Ishikawa (cell line): Measurements from ENCODE around the gene TAGLN2.

Source experiments
- EP300 ChIP-seq: IDR thresholded peaks from 2 replicates; pipeline ENCODE4 v1.6.1; 2012; ENCODE audit warnings: borderline replicate concordance
- RAD21 ChIP-seq: IDR thresholded peaks from 2 replicates; pipeline ENCODE4 v1.6.1; 2012; ENCODE audit warnings: low read depth
- YY1 ChIP-seq: IDR thresholded peaks from 2 replicates; pipeline ENCODE4 v1.6.1; 2012; ENCODE audit warnings: low read depth
- TF ChIP-seq, protein P1 (sequence below): IDR thresholded peaks from 2 replicates; pipeline ENCODE4 v1.6.1; 2012; ENCODE audit warnings: low read depth, mild to moderate bottlenecking

- TF ChIP-seq EP300 (no peak), RAD21 (no peak), YY1 (no peak)
- TF ChIP-seq, protein P1, sequence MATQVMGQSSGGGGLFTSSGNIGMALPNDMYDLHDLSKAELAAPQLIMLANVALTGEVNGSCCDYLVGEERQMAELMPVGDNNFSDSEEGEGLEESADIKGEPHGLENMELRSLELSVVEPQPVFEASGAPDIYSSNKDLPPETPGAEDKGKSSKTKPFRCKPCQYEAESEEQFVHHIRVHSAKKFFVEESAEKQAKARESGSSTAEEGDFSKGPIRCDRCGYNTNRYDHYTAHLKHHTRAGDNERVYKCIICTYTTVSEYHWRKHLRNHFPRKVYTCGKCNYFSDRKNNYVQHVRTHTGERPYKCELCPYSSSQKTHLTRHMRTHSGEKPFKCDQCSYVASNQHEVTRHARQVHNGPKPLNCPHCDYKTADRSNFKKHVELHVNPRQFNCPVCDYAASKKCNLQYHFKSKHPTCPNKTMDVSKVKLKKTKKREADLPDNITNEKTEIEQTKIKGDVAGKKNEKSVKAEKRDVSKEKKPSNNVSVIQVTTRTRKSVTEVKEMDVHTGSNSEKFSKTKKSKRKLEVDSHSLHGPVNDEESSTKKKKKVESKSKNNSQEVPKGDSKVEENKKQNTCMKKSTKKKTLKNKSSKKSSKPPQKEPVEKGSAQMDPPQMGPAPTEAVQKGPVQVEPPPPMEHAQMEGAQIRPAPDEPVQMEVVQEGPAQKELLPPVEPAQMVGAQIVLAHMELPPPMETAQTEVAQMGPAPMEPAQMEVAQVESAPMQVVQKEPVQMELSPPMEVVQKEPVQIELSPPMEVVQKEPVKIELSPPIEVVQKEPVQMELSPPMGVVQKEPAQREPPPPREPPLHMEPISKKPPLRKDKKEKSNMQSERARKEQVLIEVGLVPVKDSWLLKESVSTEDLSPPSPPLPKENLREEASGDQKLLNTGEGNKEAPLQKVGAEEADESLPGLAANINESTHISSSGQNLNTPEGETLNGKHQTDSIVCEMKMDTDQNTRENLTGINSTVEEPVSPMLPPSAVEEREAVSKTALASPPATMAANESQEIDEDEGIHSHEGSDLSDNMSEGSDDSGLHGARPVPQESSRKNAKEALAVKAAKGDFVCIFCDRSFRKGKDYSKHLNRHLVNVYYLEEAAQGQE: no peak
These were observed 6.0 kb downstream of the TAGLN2 start for GRCh38 chr1:159919236-159919865.
